Lower leg skin (tissue), 3 donors: ENCODE measurements around the gene TMEM138.

ENCODE experiments used
- POLR2A ChIP-seq, 2 donors: fragments of 450-650 bp; IDR thresholded peaks; one replicate each; pipeline ENCODE4 v1.6.1; 2016 to 2017; ENCODE audit warnings: antibody characterized with exemption in 2 of 2, mild to moderate bottlenecking in 1 of 2, moderate library complexity in 1 of 2
- TF ChIP-seq, protein P1 (sequence below), 3 donors: fragments of 450-650 bp; IDR thresholded peaks; one replicate each; pipeline ENCODE4 v1.5.1; 2016; ENCODE audit warnings: antibody characterized with exemption in 3 of 3, mild to moderate bottlenecking in 3 of 3, moderate library complexity in 2 of 3

DNA sequence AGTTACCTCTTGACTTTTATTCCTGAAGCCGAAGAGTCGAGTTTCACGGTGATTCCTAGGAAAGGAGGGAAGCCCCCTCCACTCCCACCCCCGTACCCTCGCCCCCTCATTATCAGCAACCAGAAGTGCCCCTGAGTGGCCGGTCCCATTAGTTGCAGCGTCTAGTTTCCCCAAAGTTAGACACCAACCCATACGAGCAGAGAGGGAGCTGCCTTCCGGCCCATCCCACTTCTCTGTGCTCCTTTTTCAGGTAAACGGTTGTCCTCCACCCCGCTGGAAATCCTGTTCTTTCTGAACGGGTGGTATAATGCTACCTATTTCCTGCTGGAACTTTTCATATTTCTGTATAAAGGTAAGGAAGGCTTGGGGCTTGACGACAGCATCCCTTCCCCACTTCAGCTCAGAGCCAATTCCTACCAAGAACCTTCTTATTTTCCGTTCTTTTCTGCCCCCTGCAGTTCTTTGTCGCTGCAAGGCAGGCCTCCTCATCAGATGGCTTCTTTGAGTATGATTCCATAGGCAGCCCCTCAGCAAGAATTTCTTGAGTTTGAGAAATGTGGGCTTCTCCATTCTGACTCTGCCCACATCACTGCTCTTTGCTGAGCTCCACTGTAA, 30.9 kb downstream of the TMEM138 start:
- TF ChIP-seq, protein P1, sequence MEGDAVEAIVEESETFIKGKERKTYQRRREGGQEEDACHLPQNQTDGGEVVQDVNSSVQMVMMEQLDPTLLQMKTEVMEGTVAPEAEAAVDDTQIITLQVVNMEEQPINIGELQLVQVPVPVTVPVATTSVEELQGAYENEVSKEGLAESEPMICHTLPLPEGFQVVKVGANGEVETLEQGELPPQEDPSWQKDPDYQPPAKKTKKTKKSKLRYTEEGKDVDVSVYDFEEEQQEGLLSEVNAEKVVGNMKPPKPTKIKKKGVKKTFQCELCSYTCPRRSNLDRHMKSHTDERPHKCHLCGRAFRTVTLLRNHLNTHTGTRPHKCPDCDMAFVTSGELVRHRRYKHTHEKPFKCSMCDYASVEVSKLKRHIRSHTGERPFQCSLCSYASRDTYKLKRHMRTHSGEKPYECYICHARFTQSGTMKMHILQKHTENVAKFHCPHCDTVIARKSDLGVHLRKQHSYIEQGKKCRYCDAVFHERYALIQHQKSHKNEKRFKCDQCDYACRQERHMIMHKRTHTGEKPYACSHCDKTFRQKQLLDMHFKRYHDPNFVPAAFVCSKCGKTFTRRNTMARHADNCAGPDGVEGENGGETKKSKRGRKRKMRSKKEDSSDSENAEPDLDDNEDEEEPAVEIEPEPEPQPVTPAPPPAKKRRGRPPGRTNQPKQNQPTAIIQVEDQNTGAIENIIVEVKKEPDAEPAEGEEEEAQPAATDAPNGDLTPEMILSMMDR (IDR thresholded peaks at IDR 0.05) = no peak
- TF ChIP-seq POLR2A (IDR thresholded peaks at IDR 0.05) = no peak
